ENCODE measurements around the gene LMAN2L.

Gene LMAN2L

GRCh38 chr2:96690306-96691021, 49.4 kb downstream of the LMAN2L start:
- H3K9ac ChIP-seq (ENCODE audit: low read length), result no peak overlapping the region
- no peak overlapping the region for H3K4ac ChIP-seq (ENCODE audit: low read depth, low read length)
- no CpG with 5 or more reads among the region's 16 CpGs for WGBS (ENCODE audit: extremely low coverage, insufficient coverage, low lambda C conversion rate)
- H2BK120ac ChIP-seq (ENCODE audit: low read depth, low read length), result no peak overlapping the region
- no peak overlapping the region for H2BK5ac ChIP-seq (ENCODE audit: low read length)
- no peak overlapping the region for H3K4me3 ChIP-seq (ENCODE audit: low read length)
- H3K27me3 ChIP-seq (ENCODE audit: insufficient read depth, low read length, poor library complexity), result no peaks in the 10 kb centered on the region
- H2AK5ac ChIP-seq (ENCODE audit: low read length), result no peak overlapping the region
- DNase-seq, result no peak
- H4K5ac ChIP-seq (ENCODE audit: low read length), result no peak overlapping the region
- H2BK15ac ChIP-seq (replicated peaks; ENCODE audit: low read depth), result no peak overlapping the region
- no peak overlapping the region for H3K56ac ChIP-seq (ENCODE audit: low read length)
- no peaks in the 10 kb centered on the region for H3K36me3 ChIP-seq (ENCODE audit: control insufficient read depth, insufficient read depth, low read length)
- H3K4me2 ChIP-seq (ENCODE audit: low read length), result no peak overlapping the region
- H3K23ac ChIP-seq (ENCODE audit: low read length), result no peak overlapping the region
- no peaks in the 10 kb centered on the region for H3K4me1 ChIP-seq (ENCODE audit: control insufficient read depth, low read depth, low read length)
- no peaks in the 10 kb centered on the region for H3K79me2 ChIP-seq (ENCODE audit: control insufficient read depth, insufficient read depth, low read length)
- H3K79me1 ChIP-seq (ENCODE audit: low read length), result no peaks in the 10 kb centered on the region
- H3K18ac ChIP-seq (ENCODE audit: low read length), result no peak overlapping the region
- H3K27ac ChIP-seq (ENCODE audit: low read depth, low read length), result no peak overlapping the region
- no peak overlapping the region for H4K8ac ChIP-seq (ENCODE audit: low read depth, low read length)

DNA sequence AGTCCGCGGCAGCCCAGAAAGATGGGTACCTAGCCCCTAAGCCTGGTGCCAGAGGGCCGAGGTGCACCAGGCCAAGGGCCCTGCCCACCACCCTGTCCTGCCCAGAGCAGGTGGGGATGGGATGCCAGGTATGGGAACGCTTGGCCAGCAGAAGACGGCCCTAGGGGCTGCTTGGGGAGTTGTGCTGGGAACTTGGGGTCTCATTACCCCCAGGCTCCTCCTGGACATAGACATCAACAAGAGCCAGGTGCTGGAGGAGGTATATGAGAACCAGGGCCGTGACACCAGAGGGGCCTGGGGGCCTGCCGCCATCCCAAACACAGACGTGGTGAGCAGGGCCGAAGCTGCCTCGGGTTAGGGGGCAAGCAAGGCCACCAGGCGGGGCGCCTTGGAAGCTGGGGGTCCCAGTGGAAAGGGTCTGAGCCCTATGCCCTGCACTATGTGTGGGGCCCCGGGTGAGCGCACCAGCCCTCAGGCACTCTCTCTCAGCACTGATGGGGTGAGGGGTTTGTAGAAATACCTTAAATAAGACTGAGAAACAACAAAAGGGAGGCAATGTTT, 50.4 kb downstream of the LMAN2L start:
- Histone ChIP-seq H3K4me2 (ENCODE audit: low read length) (no peak overlapping the region), H3K4me3 (ENCODE audit: low read length) (no peak overlapping the region), H3K79me2 (ENCODE audit: control insufficient read depth, insufficient read depth, low read length) (no peaks in the 10 kb centered on the region), H3K18ac (ENCODE audit: low read length) (no peak overlapping the region), H3K79me1 (ENCODE audit: low read length) (no peaks in the 10 kb centered on the region), H2BK5ac (ENCODE audit: low read length) (no peak overlapping the region), H3K36me3 (ENCODE audit: control insufficient read depth, insufficient read depth, low read length) (no peaks in the 10 kb centered on the region), H2BK120ac (ENCODE audit: low read depth, low read length) (no peak overlapping the region), H4K8ac (ENCODE audit: low read depth, low read length) (no peak overlapping the region), H3K27ac (ENCODE audit: low read depth, low read length) (no peak overlapping the region), H3K4ac (ENCODE audit: low read depth, low read length) (no peak overlapping the region), H3K23ac (ENCODE audit: low read length) (no peak overlapping the region), H4K5ac (ENCODE audit: low read length) (no peak overlapping the region), H3K56ac (ENCODE audit: low read length) (no peak overlapping the region), H3K27me3 (ENCODE audit: insufficient read depth, low read length, poor library complexity) (no peaks in the 10 kb centered on the region), H2AK5ac (ENCODE audit: low read length) (no peak overlapping the region), H3K9ac (ENCODE audit: low read length) (no peak overlapping the region), H3K4me1 (ENCODE audit: control insufficient read depth, low read depth, low read length) (no peaks in the 10 kb centered on the region), H2BK15ac (replicated peaks; ENCODE audit: low read depth) (no peak overlapping the region)
- WGBS (ENCODE audit: extremely low coverage, insufficient coverage, low lambda C conversion rate), result no CpG with 5 or more reads among the region's 14 CpGs
- no peak for DNase-seq

DNA sequence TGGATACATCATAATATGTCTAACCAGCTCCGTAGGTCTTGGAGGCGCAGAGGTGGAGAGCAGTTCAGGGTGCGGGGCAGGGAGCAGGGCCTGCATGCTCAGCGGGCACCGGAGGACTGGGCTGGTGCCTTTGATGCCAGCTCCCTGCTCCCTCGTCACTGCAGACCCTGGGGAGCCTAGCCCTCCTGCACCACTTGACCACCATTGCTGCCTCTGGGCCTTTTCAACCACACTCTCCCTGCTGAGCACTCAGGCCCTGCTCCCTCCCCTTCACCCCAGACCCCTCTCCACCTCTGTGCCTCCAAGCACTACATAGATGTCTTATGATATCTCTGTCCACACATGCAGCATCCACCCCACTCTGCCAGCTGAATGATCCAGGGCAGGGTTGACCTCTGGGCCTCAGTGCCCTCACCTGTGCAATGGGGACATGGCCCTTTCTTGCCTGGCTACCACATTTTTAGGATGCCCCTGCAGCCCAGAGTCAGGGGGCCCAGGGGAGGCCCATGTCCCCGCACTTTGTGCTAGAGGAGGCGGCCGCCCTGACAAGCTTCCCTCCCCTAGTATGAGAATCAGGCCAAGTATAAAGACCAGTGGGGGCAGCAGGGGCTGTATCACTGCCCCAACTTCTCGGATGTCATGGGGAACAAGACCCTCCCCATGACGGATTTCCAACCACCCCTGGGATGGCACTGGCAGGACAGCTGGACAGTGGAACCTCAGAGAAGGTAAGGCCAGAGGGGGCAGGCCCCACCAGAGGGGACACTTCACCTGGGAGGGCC, 51.0 kb downstream of the LMAN2L start:
- no peaks in the 10 kb centered on the region for H3K4me1 ChIP-seq (ENCODE audit: control insufficient read depth, low read depth, low read length)
- H3K4me3 ChIP-seq (ENCODE audit: low read length), result no peak overlapping the region
- WGBS (ENCODE audit: extremely low coverage, insufficient coverage, low lambda C conversion rate), result no CpG with 5 or more reads among the region's 11 CpGs
- no peak overlapping the region for H3K9ac ChIP-seq (ENCODE audit: low read length)
- H4K8ac ChIP-seq (ENCODE audit: low read depth, low read length), result no peak overlapping the region
- no peak overlapping the region for H2AK5ac ChIP-seq (ENCODE audit: low read length)
- H3K36me3 ChIP-seq (ENCODE audit: control insufficient read depth, insufficient read depth, low read length), result no peaks in the 10 kb centered on the region
- no peaks in the 10 kb centered on the region for H3K79me1 ChIP-seq (ENCODE audit: low read length)
- H3K27ac ChIP-seq (ENCODE audit: low read depth, low read length), result no peak overlapping the region
- no peak overlapping the region for H2BK5ac ChIP-seq (ENCODE audit: low read length)
- DNase-seq, result no peak
- no peaks in the 10 kb centered on the region for H3K79me2 ChIP-seq (ENCODE audit: control insufficient read depth, insufficient read depth, low read length)
- no peak overlapping the region for H3K4ac ChIP-seq (ENCODE audit: low read depth, low read length)
- no peak overlapping the region for H2BK120ac ChIP-seq (ENCODE audit: low read depth, low read length)
- no peak overlapping the region for H2BK15ac ChIP-seq (replicated peaks; ENCODE audit: low read depth)
- no peaks in the 10 kb centered on the region for H3K27me3 ChIP-seq (ENCODE audit: insufficient read depth, low read length, poor library complexity)
- no peak overlapping the region for H4K5ac ChIP-seq (ENCODE audit: low read length)
- H3K4me2 ChIP-seq (ENCODE audit: low read length), result no peak overlapping the region
- no peak overlapping the region for H3K18ac ChIP-seq (ENCODE audit: low read length)
- H3K56ac ChIP-seq (ENCODE audit: low read length), result no peak overlapping the region
- H3K23ac ChIP-seq (ENCODE audit: low read length), result no peak overlapping the region

DNA sequence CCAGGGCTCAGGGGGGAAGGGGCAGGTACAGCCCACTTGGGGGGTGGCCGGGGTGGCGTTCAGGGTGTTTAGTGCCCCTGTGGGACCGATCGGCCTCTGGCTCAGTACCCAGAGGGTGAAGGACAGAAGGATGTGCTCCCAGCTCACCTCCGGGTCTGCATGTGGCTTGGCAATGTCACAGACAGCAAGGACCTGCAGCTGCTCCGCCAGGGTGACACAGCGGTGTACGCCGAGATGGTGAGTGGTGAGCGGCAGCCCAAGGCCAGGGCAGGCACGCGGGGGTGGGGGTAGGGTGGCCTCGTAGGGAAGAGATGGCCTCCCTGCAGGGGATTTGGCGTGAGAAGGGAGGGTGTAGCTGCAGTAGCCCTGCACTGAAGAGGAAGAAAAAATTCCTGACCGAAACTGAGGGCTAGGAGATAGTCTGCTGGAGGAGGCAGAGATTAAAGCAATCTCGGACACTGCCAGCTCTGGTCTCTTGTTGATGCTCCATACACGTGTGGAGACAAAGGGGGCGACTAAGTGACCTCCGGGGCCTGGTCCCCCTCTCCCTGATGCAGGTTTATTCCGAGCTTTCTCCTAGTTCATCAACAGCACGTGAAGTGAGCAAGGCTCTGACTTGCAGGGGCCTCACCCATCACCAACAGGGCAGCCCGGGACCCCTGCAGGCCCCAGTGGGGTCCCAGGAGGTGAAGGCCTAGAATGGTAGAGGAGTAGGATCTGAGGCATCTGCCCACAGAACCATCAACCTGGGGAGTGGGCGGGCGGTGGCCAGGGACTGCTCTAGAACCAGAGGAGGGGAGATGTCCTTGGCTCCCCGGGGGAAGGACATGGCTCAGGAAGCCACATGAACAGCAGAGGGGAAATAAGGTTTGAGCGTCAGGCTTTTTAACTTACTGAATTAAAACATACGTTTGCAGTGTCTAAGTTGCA, 51.9 kb downstream of the LMAN2L start:
- no peak overlapping the region for H2BK5ac ChIP-seq (ENCODE audit: low read length)
- no peaks in the 10 kb centered on the region for H3K79me1 ChIP-seq (ENCODE audit: low read length)
- H2AK5ac ChIP-seq (ENCODE audit: low read length), result no peak overlapping the region
- H2BK120ac ChIP-seq (ENCODE audit: low read depth, low read length), result no peak overlapping the region
- H3K27ac ChIP-seq (ENCODE audit: low read depth, low read length), result no peak overlapping the region
- no peak overlapping the region for H3K18ac ChIP-seq (ENCODE audit: low read length)
- H2BK15ac ChIP-seq (replicated peaks; ENCODE audit: low read depth), result no peak overlapping the region
- DNase-seq, result no peak
- no CpG with 5 or more reads among the region's 27 CpGs for WGBS (ENCODE audit: extremely low coverage, insufficient coverage, low lambda C conversion rate)
- H3K79me2 ChIP-seq (ENCODE audit: control insufficient read depth, insufficient read depth, low read length), result no peaks in the 10 kb centered on the region
- H3K4ac ChIP-seq (ENCODE audit: low read depth, low read length), result no peak overlapping the region
- H3K9ac ChIP-seq (ENCODE audit: low read length), result no peak overlapping the region
- H3K4me1 ChIP-seq (ENCODE audit: control insufficient read depth, low read depth, low read length), result no peaks in the 10 kb centered on the region
- no peak overlapping the region for H3K4me3 ChIP-seq (ENCODE audit: low read length)
- H3K4me2 ChIP-seq (ENCODE audit: low read length), result no peak overlapping the region
- no peaks in the 10 kb centered on the region for H3K27me3 ChIP-seq (ENCODE audit: insufficient read depth, low read length, poor library complexity)
- H3K56ac ChIP-seq (ENCODE audit: low read length), result no peak overlapping the region
- H3K23ac ChIP-seq (ENCODE audit: low read length), result no peak overlapping the region
- H3K36me3 ChIP-seq (ENCODE audit: control insufficient read depth, insufficient read depth, low read length), result no peaks in the 10 kb centered on the region
- H4K5ac ChIP-seq (ENCODE audit: low read length), result no peak overlapping the region
- no peak overlapping the region for H4K8ac ChIP-seq (ENCODE audit: low read depth, low read length)

GRCh38 chr2:96687266-96687665, 52.6 kb downstream of the LMAN2L start:
- Histone ChIP-seq H3K18ac (ENCODE audit: low read length) (no peak overlapping the region), H3K23ac (ENCODE audit: low read length) (no peak overlapping the region), H2BK15ac (replicated peaks; ENCODE audit: low read depth) (no peak overlapping the region), H2AK5ac (ENCODE audit: low read length) (no peak overlapping the region), H4K8ac (ENCODE audit: low read depth, low read length) (no peak overlapping the region), H3K4me3 (ENCODE audit: low read length) (no peak overlapping the region), H3K79me1 (ENCODE audit: low read length) (no peaks in the 10 kb centered on the region), H3K56ac (ENCODE audit: low read length) (no peak overlapping the region), H3K79me2 (ENCODE audit: control insufficient read depth, insufficient read depth, low read length) (no peaks in the 10 kb centered on the region), H3K27ac (ENCODE audit: low read depth, low read length) (no peak overlapping the region), H3K4me1 (ENCODE audit: control insufficient read depth, low read depth, low read length) (no peaks in the 10 kb centered on the region), H3K4ac (ENCODE audit: low read depth, low read length) (no peak overlapping the region), H3K9ac (ENCODE audit: low read length) (no peak overlapping the region), H4K5ac (ENCODE audit: low read length) (no peak overlapping the region), H2BK120ac (ENCODE audit: low read depth, low read length) (no peak overlapping the region), H3K27me3 (ENCODE audit: insufficient read depth, low read length, poor library complexity) (no peaks in the 10 kb centered on the region), H2BK5ac (ENCODE audit: low read length) (no peak overlapping the region), H3K4me2 (ENCODE audit: low read length) (no peak overlapping the region), H3K36me3 (ENCODE audit: control insufficient read depth, insufficient read depth, low read length) (no peaks in the 10 kb centered on the region)
- no CpG with 5 or more reads among the region's 3 CpGs for WGBS (ENCODE audit: extremely low coverage, insufficient coverage, low lambda C conversion rate)
- DNase-seq, result no peak

All from mesendoderm (in vitro differentiated cells).